IMR-90 (cell line): Measurements from ENCODE around the gene STMN1. TPM values are rescaled to one million over a fixed set of nuclear protein-coding genes. Genes with fewer than 3 reads are reported as not detected.

Experiments used
- ATAC-seq: fragments of 200-7000 bp; cut with Tn5 transposase; 2 replicates; pipeline ENCODE4 v1.9.1; 2020; ENCODE audit warnings: low read depth, mild to moderate bottlenecking, moderate library complexity
- BruUV-seq: library from RNA; stranded (reverse); fragments of 400-500 nt; replicated peaks from 2 replicates; lab custom pipeline; 2021; lab: Mats Ljungman, UMichigan
- CTCF ChIA-PET: fragments of 300-600 bp; formaldehyde crosslinking; extraction: SDS; loops from one replicate; lab custom pipeline; 2021; ENCODE audit warnings: antibody characterized with exemption; lab: Yijun Ruan, JAX
- POLR2A ChIA-PET: fragments of 300-600 bp; sonication (Branson Sonifier 250); formaldehyde crosslinking; loops from one replicate; lab custom pipeline; 2022; ENCODE audit warnings: antibody characterized with exemption; ENCODE audit not compliant: unreplicated experiment; lab: Charles Lee
- DNase-seq: peaks from one replicate; pipeline ENCODE4 v3.0.0; 2013
- H2AFZ ChIP-seq: replicated peaks from 2 replicates; pipeline ENCODE3; 2013; ENCODE audit warnings: low read length, mild to moderate bottlenecking; ENCODE audit not compliant: poor library complexity
- H2AK5ac ChIP-seq: 2 replicates; pipeline ENCODE4 v1.6.1; 2013; ENCODE audit warnings: low read depth, low read length, inconsistent platforms
- H2AK9ac ChIP-seq: replicated peaks from 2 replicates; pipeline ENCODE3; 2013; ENCODE audit warnings: mild to moderate bottlenecking, low read depth, low read length, moderate library complexity; ENCODE audit not compliant: poor library complexity
- H2BK120ac ChIP-seq: 2 replicates; pipeline ENCODE4 v1.6.1; 2013; ENCODE audit warnings: low read depth, low read length, inconsistent platforms
- H2BK15ac ChIP-seq: 3 replicates; pipeline ENCODE4 v1.6.1; 2013; ENCODE audit warnings: low read depth, low read length, inconsistent platforms
- H2BK20ac ChIP-seq: 2 replicates; pipeline ENCODE4 v1.6.1; 2013; ENCODE audit warnings: low read depth, mild to moderate bottlenecking, inconsistent platforms, low read length, moderate library complexity
- H2BK5ac ChIP-seq: 2 replicates; pipeline ENCODE4 v1.6.1; 2013; ENCODE audit warnings: mild to moderate bottlenecking, low read depth, low read length, inconsistent platforms; ENCODE audit not compliant: poor library complexity, severe bottlenecking
- H3K14ac ChIP-seq: replicated peaks from 2 replicates; pipeline ENCODE4 v1.6.1; 2013; ENCODE audit warnings: low read depth, low read length, inconsistent platforms
- H3K18ac ChIP-seq: 2 replicates; pipeline ENCODE4 v1.6.1; 2013; ENCODE audit warnings: low read depth, low read length, control low read depth
- H3K23ac ChIP-seq: 2 replicates; pipeline ENCODE4 v1.6.1; 2013; ENCODE audit warnings: low read depth, low read length, inconsistent platforms
- H3K27ac ChIP-seq: 2 replicates; pipeline ENCODE4 v1.5.1; 2013; ENCODE audit warnings: mild to moderate bottlenecking, control low read depth, low read length; ENCODE audit not compliant: insufficient read depth
- H3K27me3 ChIP-seq: 2 replicates; pipeline ENCODE4 v1.6.1; 2013; ENCODE audit warnings: low read length; ENCODE audit not compliant: control insufficient read depth, insufficient read depth
- H3K36me3 ChIP-seq: 2 replicates; pipeline ENCODE4 v1.6.1; 2013; ENCODE audit warnings: low read length, mixed read lengths; ENCODE audit not compliant: control insufficient read depth, insufficient read depth
- H3K4ac ChIP-seq: 2 replicates; pipeline ENCODE4 v1.6.1; 2013; ENCODE audit warnings: low read depth, low read length, inconsistent platforms
- H3K4me1 ChIP-seq: 2 replicates; pipeline ENCODE4 v1.6.1; 2013; ENCODE audit warnings: low read length, mixed read lengths; ENCODE audit not compliant: control insufficient read depth, insufficient read depth
- H3K4me2 ChIP-seq: 2 replicates; pipeline ENCODE4 v1.6.1; 2013; ENCODE audit warnings: low read depth, mild to moderate bottlenecking, control low read depth, low read length, moderate library complexity
- H3K4me3 ChIP-seq: 2 replicates; pipeline ENCODE4 v1.5.1; 2013; ENCODE audit warnings: low read depth, mild to moderate bottlenecking, control low read depth, low read length, moderate library complexity; ENCODE audit not compliant: insufficient read depth
- H3K56ac ChIP-seq: 2 replicates; pipeline ENCODE4 v1.6.1; 2013; ENCODE audit warnings: low read length, inconsistent platforms; ENCODE audit not compliant: insufficient read depth; ENCODE audit errors: extremely low read depth
- H3K79me1 ChIP-seq, 2 experiments: 2 replicates each; pipeline ENCODE4 v1.6.1; 2013; ENCODE audit warnings: low read length in 2 of 2, inconsistent platforms in 1 of 2, low read depth in 1 of 2
- H3K9ac ChIP-seq: 2 replicates; pipeline ENCODE4 v1.6.1; 2013; ENCODE audit warnings: low read depth, low read length, control low read depth
- H3K9me1 ChIP-seq: 2 replicates; pipeline ENCODE4 v1.6.1; 2013; ENCODE audit warnings: low read length, inconsistent platforms; ENCODE audit not compliant: insufficient read depth
- H3K9me3 ChIP-seq: 2 replicates; pipeline ENCODE4 v1.6.1; 2013; ENCODE audit warnings: low read length; ENCODE audit not compliant: control insufficient read depth, insufficient read depth
- H4K20me1 ChIP-seq: 2 replicates; pipeline ENCODE4 v1.6.1; 2013; ENCODE audit warnings: low read length, inconsistent platforms; ENCODE audit not compliant: insufficient read depth
- H4K5ac ChIP-seq: 2 replicates; pipeline ENCODE4 v1.6.1; 2013; ENCODE audit warnings: mild to moderate bottlenecking, low read depth, low read length, control low read depth
- H4K8ac ChIP-seq, 2 experiments: 2 replicates each; pipeline ENCODE4 v1.6.1; 2013; ENCODE audit warnings: low read depth in 2 of 2, low read length in 2 of 2, control low read depth in 1 of 2, inconsistent platforms in 1 of 2
- H4K91ac ChIP-seq: 2 replicates; pipeline ENCODE4 v1.6.1; 2013; ENCODE audit warnings: low read depth, low read length, inconsistent platforms; ENCODE audit not compliant: insufficient read depth
- CTCF ChIP-seq: conservative IDR thresholded peaks from 2 replicates; pipeline ENCODE4 v1.5.1; 2012; ENCODE audit warnings: mild to moderate bottlenecking, low read depth, low read length, improper control_type of control experiment
- ELK1 ChIP-seq: fragments of 150-350 bp; IDR thresholded peaks from 2 replicates; pipeline ENCODE4 v1.6.1; 2016; ENCODE audit warnings: low read depth, mild to moderate bottlenecking, low read length, moderate library complexity, borderline replicate concordance
- FOS ChIP-seq: fragments of 150-350 bp; IDR thresholded peaks from 2 replicates; pipeline ENCODE4 v1.6.1; 2016; ENCODE audit warnings: low read depth, low read length
- MAFK ChIP-seq: IDR thresholded peaks from 2 replicates; pipeline ENCODE4 v1.6.1; 2012; ENCODE audit warnings: low read depth, low read length, improper control_type of control experiment
- MAZ ChIP-seq: IDR thresholded peaks from 2 replicates; pipeline ENCODE4 v1.6.1; 2012; ENCODE audit warnings: low read depth, mild to moderate bottlenecking, low read length, improper control_type of control experiment, moderate library complexity, borderline replicate concordance
- MXI1 ChIP-seq: IDR thresholded peaks from 2 replicates; pipeline ENCODE4 v1.6.1; 2012; ENCODE audit warnings: low read depth, mild to moderate bottlenecking, low read length, moderate library complexity, borderline replicate concordance
- NFE2L2 ChIP-seq: fragments of 150-350 bp; IDR thresholded peaks from 2 replicates; pipeline ENCODE4 v1.6.1; 2016; ENCODE audit warnings: low read depth, mild to moderate bottlenecking, low read length
- RCOR1 ChIP-seq: IDR thresholded peaks from 2 replicates; pipeline ENCODE4 v1.6.1; 2012; ENCODE audit warnings: mild to moderate bottlenecking, low read length, improper control_type of control experiment; ENCODE audit not compliant: insufficient replicate concordance
- RFX5 ChIP-seq: IDR thresholded peaks from 2 replicates; pipeline ENCODE4 v1.8.0; 2012; ENCODE audit warnings: low read depth, mild to moderate bottlenecking, low read length, moderate library complexity
- SMC3 ChIP-seq: fragments of 150-350 bp; IDR thresholded peaks from 2 replicates; pipeline ENCODE4 v1.6.1; 2016; ENCODE audit warnings: low read depth, mild to moderate bottlenecking, antibody characterized with exemption, low read length, moderate library complexity
- WGBS, 2 experiments: methylation state at CpG; one replicate each; pipeline versions ENCODE4 v1.1.5 to v1.1.7; 2013; ENCODE audit warnings: missing lambda C conversion rate in 2 of 2; ENCODE audit not compliant: insufficient read length in 1 of 2; ENCODE audit errors: extremely low coverage in 2 of 2; 5-methylcytosine and 5-hydroxymethylcytosine counted together
- dilution Hi-C: fragments of 300-500 bp; cut with HindIII; formaldehyde crosslinking; loops from one replicate; pipeline ENCODE4 v1.14.3; 2018; ENCODE audit warnings: low sequenced_read_pairs; ENCODE audit not compliant: unreplicated experiment
- in situ Hi-C: fragments of 300-500 bp; cut with MboI; formaldehyde crosslinking; loops from 3 replicates; pipeline ENCODE4 v1.14.3; 2019; ENCODE audit warnings: low sequenced_read_pairs, inconsistent platforms, mixed read lengths
- intact Hi-C: fragments of 100-400 bp; cut with micrococcal nuclease; formaldehyde crosslinking; loops from 2 replicates; pipeline ENCODE4 v1.10.0; 2022
- polyA plus RNA-seq, 3 experiments: library from polyadenylated mRNA; depleted of rRNA; stranded (reverse); fragments of >200 nt; gene quantifications; 2 replicates each; pipeline ENCODE4 v1.2.3, GENCODE V29; 2012; ENCODE audit warnings: low replicate concordance in 1 of 3
- total RNA-seq: library from RNA; depleted of rRNA; stranded (reverse); fragments of >200 nt; gene quantifications from 2 replicates; pipeline ENCODE4 v1.2.3, GENCODE V29; 2012
- TF ChIP-seq, protein P1 (sequence below): fragments of 150-350 bp; IDR thresholded peaks from 2 replicates; pipeline ENCODE4 v1.6.1; 2017; ENCODE audit warnings: mild to moderate bottlenecking, antibody characterized with exemption, low read length, low read depth

STMN1 gene
- total and polyA plus RNA-seq, 2 of the 4 experiments (the other 2 are of a cell fraction): 93.0 to 273 TPM

DNA sequence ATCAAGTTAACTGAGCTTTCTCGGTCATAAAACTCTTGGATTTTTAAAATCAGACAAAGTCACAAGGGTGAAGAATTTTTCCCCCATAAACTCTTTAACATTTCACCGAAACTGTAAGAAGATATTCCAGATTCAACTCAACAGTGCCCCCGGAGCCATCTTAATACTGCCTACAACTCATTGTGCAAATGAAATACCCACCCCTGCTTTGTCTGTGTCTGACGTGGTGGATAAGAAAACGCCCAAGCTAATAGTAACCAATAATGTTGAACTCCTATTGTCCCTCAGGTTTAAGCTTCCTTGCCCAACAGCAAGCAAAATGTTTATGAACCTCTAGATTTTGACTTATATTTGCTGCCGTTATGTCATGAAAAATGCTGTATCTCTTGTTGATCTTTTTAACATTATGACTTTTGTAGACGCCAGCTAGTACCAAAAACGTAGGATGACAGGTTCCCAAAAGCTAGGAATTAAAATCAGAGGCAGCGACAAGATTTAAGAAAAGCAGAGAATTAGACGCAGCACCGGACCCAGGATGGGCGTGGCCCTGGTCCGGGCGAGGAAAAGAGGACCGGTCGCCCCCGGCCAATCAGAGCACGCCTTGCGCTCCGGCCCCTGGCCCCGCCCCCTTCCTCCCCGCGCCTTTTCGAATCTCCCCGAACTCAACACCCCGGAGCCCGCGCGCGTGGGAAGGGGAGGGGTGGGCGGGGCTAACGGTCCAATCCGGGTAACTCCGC, 1.1 kb downstream of the STMN1 start (continued):
- no peak for TF ChIP-seq RFX5
- no peak for TF ChIP-seq FOS

DNA sequence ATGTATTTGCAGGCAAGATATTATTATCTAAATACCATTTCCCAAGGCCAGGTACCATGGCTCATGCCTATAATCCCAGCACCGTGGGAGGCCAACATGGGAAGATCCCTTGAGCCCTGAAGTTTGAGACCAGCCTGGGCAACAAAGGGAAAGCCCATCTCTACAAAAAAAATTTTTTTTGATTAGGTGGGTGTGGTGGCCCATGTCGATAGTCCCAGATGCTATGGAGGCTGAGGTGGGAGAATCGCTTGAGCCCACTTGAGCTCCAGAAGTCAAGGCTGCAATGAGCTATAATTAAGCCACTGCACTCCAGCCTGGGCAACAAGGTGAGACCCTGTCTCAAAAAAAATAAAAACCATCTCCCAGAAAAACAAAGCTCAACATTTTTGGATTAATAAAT, 2.2 kb downstream of the STMN1 start:
- BruUV-seq: no TSS peak
- WGBS, 2 experiments: no CpG with 5 or more reads among the region's 3 CpGs
- ATAC-seq (no peak), DNase-seq (no peak)
- dilution Hi-C loops: no loop called here
- Histone ChIP-seq H2AK5ac (peak overlapping the region; percentile 45; the same call in 1 of the 2 replicates), H3K9ac (peak overlapping the region; percentile 80), H3K27ac (peak overlapping the region; percentile 48; the same call in 1 of the 2 replicates), H2BK5ac (peak overlapping the region; percentile 62), H4K20me1 (peaks cover 10% of the 10 kb centered on the region; the same call in 1 of the 2 replicates), H3K56ac (no peak overlapping the region), H4K91ac (no peak overlapping the region), H3K18ac (no peak overlapping the region), H2BK20ac (no peak overlapping the region), H3K36me3 (peaks cover 23% of the 10 kb centered on the region), H3K23ac (peak overlapping the region; percentile 69), H3K9me1 (peaks cover 13% of the 10 kb centered on the region), H3K79me1 (peaks cover 28 to 37% of the 10 kb centered on the region in 2 experiments), H3K4me1 (peaks cover 5% of the 10 kb centered on the region), H3K4me2 (peak overlapping the region; percentile 98), H4K5ac (no peak overlapping the region), H3K27me3 (no peaks in the 10 kb centered on the region), H3K14ac (0 out of 2 replicates have a peak overlapping the region, but pooled peaks have one; percentile 65), H2BK15ac (no peak overlapping the region), H3K9me3 (no peaks in the 10 kb centered on the region), H3K4ac (peak overlapping the region; percentile 41; the same call in 1 of the 2 replicates), H2AK9ac (peak overlapping the region; percentile 46), H2AFZ (no peak overlapping the region), H2BK120ac (no peak overlapping the region), H4K8ac (peak overlapping the region in 1 of 2 experiments; percentile 70; a peak in 2 of 4 replicates), H3K4me3 (peak overlapping the region; percentile 68)
- in situ Hi-C loops: no loop called here
- ChIA-PET POLR2A (interaction anchor here (0.6 kb wide), 1 partner anchor 97 kb away, joined by 3 read pairs; no protein-coding TSS in a partner anchor), CTCF (interaction anchor here (0.5 to 2.7 kb wide), 4 partner anchors 8 to 56 kb away, joined by 3 to 22 read pairs (median 4); no protein-coding TSS in a partner anchor)
- intact Hi-C loops: no loop called here
- no peak for TF ChIP-seq RFX5
- no peak for TF ChIP-seq NFE2L2
- TF ChIP-seq, protein P1, sequence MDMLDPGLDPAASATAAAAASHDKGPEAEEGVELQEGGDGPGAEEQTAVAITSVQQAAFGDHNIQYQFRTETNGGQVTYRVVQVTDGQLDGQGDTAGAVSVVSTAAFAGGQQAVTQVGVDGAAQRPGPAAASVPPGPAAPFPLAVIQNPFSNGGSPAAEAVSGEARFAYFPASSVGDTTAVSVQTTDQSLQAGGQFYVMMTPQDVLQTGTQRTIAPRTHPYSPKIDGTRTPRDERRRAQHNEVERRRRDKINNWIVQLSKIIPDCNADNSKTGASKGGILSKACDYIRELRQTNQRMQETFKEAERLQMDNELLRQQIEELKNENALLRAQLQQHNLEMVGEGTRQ: no peak
- no peak for TF ChIP-seq ELK1
- TF ChIP-seq MAZ: no peak
- no peak for TF ChIP-seq RCOR1
- TF ChIP-seq MAFK: no peak
- TF ChIP-seq MXI1: no peak
- no peak for TF ChIP-seq SMC3
- no peak for TF ChIP-seq CTCF
